Measurements from ENCODE around the gene GADD45G.

Gene GADD45G

DNA sequence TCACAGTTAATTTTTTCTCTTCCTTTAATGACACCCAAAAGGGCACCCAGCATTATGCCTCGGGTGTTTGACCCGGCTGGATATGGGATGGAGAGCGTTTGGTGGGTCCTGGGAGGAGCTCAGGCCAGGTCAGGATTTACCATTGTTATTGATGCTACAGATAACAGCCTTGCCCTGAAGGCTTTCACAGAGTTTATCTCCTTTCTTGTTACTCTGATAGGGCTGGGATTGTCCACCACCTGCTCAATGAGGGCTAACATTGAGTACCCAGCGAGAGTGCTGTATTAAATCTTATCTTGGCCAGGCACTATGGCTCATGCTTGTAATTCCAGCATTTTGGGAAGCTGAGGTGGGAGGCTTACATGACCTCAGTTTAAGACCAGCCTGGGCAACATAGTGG lies 37.2 kb downstream of the GADD45G start:
- ATAC-seq (replicated peaks; ENCODE audit: extremely low read depth, poor library complexity, severe bottlenecking) = no peak
- H3K9me3 Mint-ChIP-seq = no peaks in the 10 kb centered on the region

DNA sequence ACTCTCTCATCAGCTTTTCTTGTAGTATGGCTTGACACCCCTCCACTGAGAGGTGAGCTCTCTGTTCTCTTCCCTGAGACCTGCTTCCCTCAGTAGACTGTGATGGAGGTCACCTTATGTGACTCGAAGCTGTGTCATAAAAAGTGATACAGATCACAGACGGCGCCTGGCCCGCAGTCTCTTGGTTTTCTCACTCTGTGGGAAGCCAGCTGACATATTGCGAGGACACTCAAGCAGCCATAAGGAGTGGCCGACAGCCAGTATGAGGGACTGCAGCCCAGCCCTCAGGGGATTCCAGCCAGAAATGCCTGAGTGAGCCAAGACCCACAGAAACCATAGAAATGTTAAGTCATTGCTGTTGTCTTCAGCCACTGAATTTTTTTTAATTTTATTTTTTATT lies 38.0 kb downstream of the GADD45G start:
- H3K36me3 Mint-ChIP-seq (ENCODE audit: insufficient read depth) = no peaks in the 10 kb centered on the region
- no peak overlapping the region for H3K27ac Mint-ChIP-seq (ENCODE audit: low read depth)
- no peak for DNase-seq (ENCODE audit: low spot score in 2 of 2)
- peaks cover 34% of the 10 kb centered on the region for H3K27me3 Mint-ChIP-seq
- H3K4me1 Mint-ChIP-seq = no peaks in the 10 kb centered on the region
- no peak overlapping the region for H3K4me3 Mint-ChIP-seq
- H3K9me3 Mint-ChIP-seq = no peaks in the 10 kb centered on the region
- no peak for ATAC-seq (replicated peaks; ENCODE audit: extremely low read depth, poor library complexity, severe bottlenecking)

More for the DNA sequence above, 37.2 kb downstream of the GADD45G start:
- DNase-seq (ENCODE audit: low spot score in 2 of 2) = no peak
- Mint-ChIP-seq H3K27ac (ENCODE audit: low read depth) (no peak overlapping the region), H3K4me3 (no peak overlapping the region), H3K27me3 (peaks cover 26% of the 10 kb centered on the region), H3K36me3 (ENCODE audit: insufficient read depth) (no peaks in the 10 kb centered on the region), H3K4me1 (no peaks in the 10 kb centered on the region)

DNA sequence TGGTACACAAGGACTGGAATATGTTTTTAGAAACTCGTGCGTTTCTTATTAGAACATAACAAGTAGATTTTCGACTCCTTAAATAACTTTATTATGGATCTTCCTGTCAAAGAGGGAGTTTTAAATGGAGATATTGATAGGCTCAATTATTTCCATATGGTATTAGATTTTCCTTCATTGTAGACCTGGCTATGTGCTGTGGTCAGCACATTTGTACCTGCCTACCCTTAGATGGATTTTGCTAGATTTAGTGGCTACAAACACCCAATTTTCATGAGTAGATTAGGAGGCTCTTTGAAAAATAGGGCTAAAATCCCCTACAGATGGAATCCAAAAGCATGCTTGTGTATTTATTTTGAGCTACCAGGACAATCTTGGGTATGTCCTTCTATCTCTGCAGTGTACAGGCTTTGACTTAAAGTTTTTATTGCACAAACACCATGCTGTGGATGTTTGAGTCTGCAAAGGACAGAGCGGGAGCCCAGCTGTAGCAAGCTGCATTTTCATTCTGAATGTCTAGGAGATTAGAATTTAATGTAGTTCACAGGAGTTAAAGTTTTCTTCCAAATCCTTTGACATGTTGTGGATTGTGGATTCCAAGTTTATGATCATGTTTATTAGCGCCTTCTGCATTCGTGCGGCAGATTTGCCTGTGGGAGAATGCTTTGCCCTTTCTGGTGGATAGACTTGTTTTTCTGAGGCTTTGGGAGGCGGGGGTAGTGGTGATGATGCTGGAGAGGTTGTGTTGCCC lies 41.6 kb downstream of the GADD45G start:
- Mint-ChIP-seq H3K36me3 (ENCODE audit: insufficient read depth) (peaks cover 2% of the 10 kb centered on the region), H3K27ac (ENCODE audit: low read depth) (no peak overlapping the region), H3K4me3 (no peak overlapping the region), H3K27me3 (peaks cover 47% of the 10 kb centered on the region), H3K4me1 (no peaks in the 10 kb centered on the region), H3K9me3 (no peaks in the 10 kb centered on the region)
- DNase-seq (ENCODE audit: low spot score in 2 of 2) (no peak), ATAC-seq (replicated peaks; ENCODE audit: extremely low read depth, poor library complexity, severe bottlenecking) (no peak)

DNA sequence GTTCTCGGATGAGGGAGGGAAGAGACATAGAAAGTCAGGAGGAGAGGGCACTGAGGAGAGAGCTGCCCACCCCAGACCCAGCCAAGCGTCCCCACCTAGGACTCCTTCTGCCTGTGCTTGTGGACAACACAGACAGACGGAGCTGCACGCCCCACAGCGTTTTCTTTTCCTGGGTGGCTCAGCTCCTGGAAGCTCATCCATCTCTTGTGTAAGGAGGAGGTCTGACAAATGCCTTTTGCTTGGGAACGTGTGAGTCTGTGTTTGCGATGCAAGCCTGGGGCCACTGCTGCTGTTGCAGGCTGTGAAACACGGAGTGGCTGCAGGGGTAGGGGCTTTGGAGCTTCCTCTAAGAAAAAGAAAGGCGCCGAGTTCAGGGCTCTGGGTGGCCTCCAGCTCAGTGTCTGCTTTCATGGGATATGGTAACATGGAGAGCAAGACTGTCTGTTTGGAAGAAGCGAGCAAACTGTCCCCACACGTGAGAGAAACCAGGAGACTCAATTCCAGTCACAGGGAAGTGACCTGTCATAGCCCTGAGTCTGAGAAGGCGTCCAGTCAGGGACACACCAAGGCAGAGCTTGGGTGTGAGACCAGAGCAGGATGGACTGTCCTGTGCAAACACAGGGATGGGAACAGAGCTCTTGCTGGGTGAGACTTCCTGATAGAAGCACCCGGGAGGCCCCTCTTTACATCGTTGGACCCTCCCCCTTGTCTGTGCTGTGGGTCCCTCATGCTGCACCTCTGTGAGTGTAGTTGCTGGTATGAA lies 42.7 kb downstream of the GADD45G start:
- H3K4me1 Mint-ChIP-seq = no peaks in the 10 kb centered on the region
- peaks cover 52% of the 10 kb centered on the region for H3K27me3 Mint-ChIP-seq
- no peak for ATAC-seq (replicated peaks; ENCODE audit: extremely low read depth, poor library complexity, severe bottlenecking)

DNA sequence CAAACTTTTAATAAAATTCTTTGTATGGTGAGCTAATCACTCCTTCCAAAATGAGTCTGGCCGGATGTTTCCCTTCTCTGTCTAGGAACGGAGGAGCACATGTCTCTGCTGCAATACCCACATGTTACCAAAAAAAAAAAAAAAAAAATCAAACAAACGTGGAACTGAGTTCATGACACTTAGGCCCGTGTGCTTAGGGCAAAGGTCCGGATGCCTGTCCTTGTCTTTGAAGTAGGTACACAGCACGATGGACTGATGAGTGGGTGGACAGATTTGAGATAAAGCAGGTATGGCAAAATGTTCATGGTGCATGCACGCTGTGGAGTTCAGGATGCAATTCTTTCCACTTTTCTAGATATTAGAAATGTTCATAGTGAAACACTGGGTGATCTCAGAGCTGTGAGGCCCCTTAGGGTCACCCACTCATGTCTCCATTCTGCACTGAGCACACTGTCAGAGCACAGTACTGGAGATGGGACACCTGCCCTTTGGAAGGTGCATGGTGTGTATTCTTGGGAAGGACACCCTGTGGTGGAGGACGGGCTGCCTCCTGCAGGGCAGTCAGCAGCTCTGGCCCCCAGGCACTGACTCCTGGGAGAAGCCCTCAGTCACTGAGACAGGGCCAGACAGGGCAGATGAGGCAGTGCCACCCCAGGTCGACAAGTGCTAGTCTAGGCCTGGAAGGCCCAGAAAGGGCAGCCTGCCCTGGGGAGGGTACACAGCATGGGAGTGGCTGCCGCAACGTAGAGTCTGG lies 43.6 kb downstream of the GADD45G start:
- H3K36me3 Mint-ChIP-seq (ENCODE audit: insufficient read depth) = peaks cover 2% of the 10 kb centered on the region
- H3K27me3 Mint-ChIP-seq = peaks cover 52% of the 10 kb centered on the region
- no peaks in the 10 kb centered on the region for H3K4me1 Mint-ChIP-seq

More for the DNA sequence above, 42.7 kb downstream of the GADD45G start:
- no peak overlapping the region for H3K4me3 Mint-ChIP-seq
- H3K9me3 Mint-ChIP-seq = no peaks in the 10 kb centered on the region
- H3K36me3 Mint-ChIP-seq (ENCODE audit: insufficient read depth) = peaks cover 2% of the 10 kb centered on the region
- DNase-seq (ENCODE audit: low spot score in 2 of 2) = no peak
- no peak overlapping the region for H3K27ac Mint-ChIP-seq (ENCODE audit: low read depth)

DNA sequence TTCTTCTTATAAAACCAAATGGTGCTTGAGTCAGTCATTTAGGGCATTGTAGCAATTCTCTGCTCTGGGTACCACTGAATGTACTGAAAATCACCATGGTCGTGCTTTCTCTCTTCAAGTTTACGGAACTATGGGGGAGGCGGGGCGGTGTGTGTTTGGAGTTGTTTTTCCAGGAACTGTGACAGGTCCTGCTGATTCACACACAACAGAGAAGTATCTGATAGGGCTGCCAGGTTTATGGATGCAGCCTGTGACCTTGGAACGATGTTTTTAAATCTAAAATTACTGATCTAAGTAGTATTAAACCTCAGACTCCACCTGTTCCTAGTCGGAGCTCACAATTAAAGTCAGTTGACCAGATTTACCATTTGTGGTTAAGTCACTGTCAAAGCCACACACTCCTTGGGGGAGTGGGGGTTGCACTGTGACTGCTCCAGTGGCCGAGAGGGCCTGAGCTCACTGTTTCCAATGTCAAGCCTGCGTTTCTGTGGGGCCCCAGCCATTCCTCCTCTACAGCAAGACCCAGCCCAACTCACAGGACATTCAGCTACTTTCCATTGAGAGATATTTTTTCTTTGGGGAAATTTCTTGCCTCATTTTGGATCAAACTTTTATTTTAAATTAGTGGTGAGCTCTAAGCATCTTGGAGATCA lies 44.4 kb downstream of the GADD45G start:
- no peaks in the 10 kb centered on the region for H3K9me3 Mint-ChIP-seq
- ATAC-seq (replicated peaks; ENCODE audit: extremely low read depth, poor library complexity, severe bottlenecking) (no peak), DNase-seq (ENCODE audit: low spot score in 2 of 2) (no peak)
- no peak overlapping the region for H3K27ac Mint-ChIP-seq (ENCODE audit: low read depth)
- no peak overlapping the region for H3K4me3 Mint-ChIP-seq
- no peaks in the 10 kb centered on the region for H3K4me1 Mint-ChIP-seq
- peaks cover 52% of the 10 kb centered on the region for H3K27me3 Mint-ChIP-seq
- peaks cover 2% of the 10 kb centered on the region for H3K36me3 Mint-ChIP-seq (ENCODE audit: insufficient read depth)

More for the DNA sequence above, 43.6 kb downstream of the GADD45G start:
- H3K4me3 Mint-ChIP-seq = no peak overlapping the region
- no peak for ATAC-seq (replicated peaks; ENCODE audit: extremely low read depth, poor library complexity, severe bottlenecking)
- H3K9me3 Mint-ChIP-seq = no peaks in the 10 kb centered on the region
- DNase-seq (ENCODE audit: low spot score in 2 of 2) = no peak
- H3K27ac Mint-ChIP-seq (ENCODE audit: low read depth) = no peak overlapping the region

DNA sequence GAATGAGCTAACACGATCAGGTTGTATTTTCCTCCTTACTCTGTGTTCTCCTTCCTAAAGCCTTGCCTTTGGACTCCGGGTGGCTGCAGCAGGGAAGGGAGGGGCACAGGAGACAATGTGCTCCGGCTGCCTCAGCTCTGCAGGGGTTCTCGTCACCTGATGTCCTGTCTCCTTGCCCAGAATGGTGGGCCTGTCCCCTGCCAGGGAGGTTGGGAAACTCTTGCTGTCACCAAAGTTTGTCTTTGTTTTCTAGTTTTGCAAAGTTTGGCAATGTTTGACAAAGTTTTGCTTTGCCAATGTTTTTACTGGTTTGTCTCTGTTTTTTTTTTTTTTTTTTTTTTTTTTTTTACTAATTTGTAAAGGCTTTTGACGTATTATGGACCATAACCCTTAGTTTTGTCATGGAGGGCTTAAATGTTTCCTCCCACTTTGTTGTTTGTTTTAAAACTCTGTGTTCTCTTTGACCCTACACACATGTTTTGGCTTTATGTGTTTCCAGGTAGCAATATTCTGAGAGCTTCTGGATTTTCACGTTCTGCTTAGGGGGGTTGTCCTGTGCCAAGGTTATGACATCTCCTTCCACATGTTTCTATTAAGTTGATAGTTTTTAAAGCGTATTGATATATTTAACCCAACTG lies 49.3 kb downstream of the GADD45G start:
- Mint-ChIP-seq H3K9me3 (no peaks in the 10 kb centered on the region), H3K27ac (ENCODE audit: low read depth) (no peak overlapping the region), H3K4me1 (peaks cover 9% of the 10 kb centered on the region), H3K36me3 (ENCODE audit: insufficient read depth) (peaks cover 2% of the 10 kb centered on the region), H3K27me3 (peaks cover 58% of the 10 kb centered on the region), H3K4me3 (no peak overlapping the region)
- DNase-seq (ENCODE audit: low spot score in 2 of 2) (no peak), ATAC-seq (replicated peaks; ENCODE audit: extremely low read depth, poor library complexity, severe bottlenecking) (no peak)

DNA sequence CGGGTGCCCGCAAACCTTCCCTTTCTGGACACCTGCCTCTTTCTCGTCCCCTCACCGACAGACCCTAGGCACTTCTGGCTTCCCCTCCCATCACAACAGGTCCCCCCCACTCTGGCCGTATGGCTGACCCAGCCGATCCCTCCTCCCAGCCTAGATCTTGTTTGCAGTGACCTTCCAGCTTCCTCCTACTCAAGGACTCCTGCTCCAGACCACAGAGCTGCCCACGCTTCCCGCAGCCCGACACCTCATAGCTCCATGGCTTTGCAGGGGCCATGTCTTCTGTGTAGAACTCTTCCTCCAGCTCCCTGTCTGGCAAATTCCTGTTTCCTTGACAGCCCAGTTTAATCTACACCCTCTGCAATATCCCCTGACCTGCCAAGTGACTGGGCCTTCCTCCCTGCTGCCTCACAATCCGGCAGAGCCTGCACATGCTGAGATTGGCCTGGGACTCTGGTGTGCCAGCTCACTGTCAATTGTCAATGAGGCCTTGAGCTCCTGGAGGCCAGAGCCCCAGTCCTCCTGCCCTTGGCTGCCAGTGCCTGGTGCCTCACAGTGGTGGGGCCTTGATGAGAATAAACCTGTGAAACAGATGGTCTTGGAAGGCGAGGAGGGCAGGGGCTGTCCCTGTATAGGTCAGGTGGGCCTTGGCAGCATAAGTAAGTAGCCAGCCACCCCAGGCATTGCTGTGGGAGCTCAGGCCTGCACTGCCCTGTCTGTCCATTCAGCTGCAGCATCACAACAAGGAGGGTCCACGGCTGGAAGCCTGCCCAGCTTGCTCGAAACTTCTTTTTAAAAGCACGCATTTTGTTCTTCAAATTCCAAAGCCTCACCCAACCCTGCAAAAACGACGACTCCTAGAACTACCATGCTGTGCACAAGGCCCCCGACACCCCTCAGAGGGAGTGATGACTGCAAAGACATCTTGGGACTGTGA lies 50.5 kb downstream of the GADD45G start:
- Mint-ChIP-seq H3K9me3 (no peaks in the 10 kb centered on the region), H3K4me3 (no peak overlapping the region), H3K36me3 (ENCODE audit: insufficient read depth) (peaks cover 2% of the 10 kb centered on the region), H3K27me3 (peaks cover 60% of the 10 kb centered on the region), H3K4me1 (peaks cover 9% of the 10 kb centered on the region), H3K27ac (ENCODE audit: low read depth) (no peak overlapping the region)
- DNase-seq (ENCODE audit: low spot score in 2 of 2) (no peak), ATAC-seq (replicated peaks; ENCODE audit: extremely low read depth, poor library complexity, severe bottlenecking) (no peak)
